Activated CD8-positive, alpha-beta memory T cell treated with anti-CD3 and anti-CD28 coated beads for 48 hours (primary cell): Measurements from ENCODE around the gene GPR150.

Source experiments
- DNase-seq, 3 experiments: peaks; one replicate each; pipeline ENCODE4 v3.0.0-alpha.2; 2020; ENCODE audit warnings: low read depth in 2 of 3, low spot score in 2 of 3

Gene GPR150

GRCh38 chr5:95620030-95620869, at the start of gene GPR150:
TSS of gene GPR150 (plus strand) at chr5:95620087. CDS start at chr5:95620276, 189 bp downstream.
- DNase-seq = peak; percentile 30 to 40 (median 32)

GRCh38 chr5:95572016-95572415, 47.9 kb upstream of the GPR150 start:
- DNase-seq = no peak

- DNase-seq = no peak
These were observed 38.3 kb upstream of the GPR150 start for GRCh38 chr5:95581576-95581975.

- DNase-seq = no peak
These were observed 35.9 kb upstream of the GPR150 start for GRCh38 chr5:95583992-95584391.

- no peak for DNase-seq
These were observed 29.0 kb upstream of the GPR150 start for GRCh38 chr5:95590880-95591279.

- no peak for DNase-seq
These were observed 28.4 kb upstream of the GPR150 start for GRCh38 chr5:95591490-95591901.

- DNase-seq = no peak
These were observed 24.5 kb upstream of the GPR150 start for GRCh38 chr5:95595289-95595931.

- no peak for DNase-seq
These were observed 20.6 kb upstream of the GPR150 start for GRCh38 chr5:95599252-95599651.

- DNase-seq = no peak
These were observed 19.3 kb upstream of the GPR150 start for GRCh38 chr5:95600557-95600956.

- DNase-seq = no peak
These were observed 14.1 kb upstream of the GPR150 start for GRCh38 chr5:95605786-95606185.

- no peak for DNase-seq
These were observed 13.5 kb upstream of the GPR150 start for GRCh38 chr5:95606419-95606818.

GRCh38 chr5:95609711-95610110, 10.2 kb upstream of the GPR150 start:
- no peak for DNase-seq

- no peak for DNase-seq
These were observed 9.3 kb upstream of the GPR150 start for GRCh38 chr5:95610546-95610945.

GRCh38 chr5:95611396-95611795, 8.5 kb upstream of the GPR150 start:
- no peak for DNase-seq

- DNase-seq = no peak
These were observed 6.4 kb upstream of the GPR150 start for GRCh38 chr5:95613514-95613913.

GRCh38 chr5:95615164-95615467, 4.8 kb upstream of the GPR150 start:
- no peak for DNase-seq

- DNase-seq = no peak
These were observed 2.8 kb upstream of the GPR150 start for GRCh38 chr5:95617057-95617456.

GRCh38 chr5:95619096-95619495, 791 bp upstream of the GPR150 start:
- no peak for DNase-seq

- no peak for DNase-seq
These were observed 315 bp upstream of the GPR150 start for GRCh38 chr5:95619514-95620029.

GRCh38 chr5:95620870-95621838, 1.3 kb downstream of the GPR150 start:
- DNase-seq = peak; percentile 18 to 35 (median 20)
